ENCODE data around the gene FOLR1. TPM values are rescaled to one million over a fixed set of nuclear protein-coding genes. Genes with fewer than 3 reads are reported as not detected.

The FOLR1 gene
- total and polyA plus RNA-seq, 2 of the 4 experiments (the other 2 are of a cell fraction), result 0.24 TPM; not detected in 1

GRCh38 chr11:72217841-72218240 is 25.9 kb downstream of the FOLR1 start:
- peaks cover 4% of the 10 kb centered on the region; the same call in 1 of the 2 replicates for H3K9me1 ChIP-seq (ENCODE audit: insufficient read depth, low read length)
- H2AK9ac ChIP-seq (replicated peaks; ENCODE audit: low read depth, low read length, poor library complexity), result no peak overlapping the region
- H3K27me3 ChIP-seq (ENCODE audit: control insufficient read depth, insufficient read depth, low read length), result peaks cover 34% of the 10 kb centered on the region
- no peak overlapping the region for H3K18ac ChIP-seq (ENCODE audit: low read depth, low read length)
- no peak overlapping the region for H4K91ac ChIP-seq (ENCODE audit: insufficient read depth, low read depth, low read length)
- H3K4me2 ChIP-seq (ENCODE audit: low read depth, low read length), result no peak overlapping the region
- no CpG with 5 or more reads among the region's 2 CpGs for WGBS, 2 experiments (ENCODE audit: extremely low coverage in 2 of 2, insufficient read length in 1 of 2)
- H3K23ac ChIP-seq (ENCODE audit: low read depth, low read length), result no peak overlapping the region; the same call in 1 of the 2 replicates
- no peak overlapping the region for H2BK5ac ChIP-seq (ENCODE audit: low read depth, low read length, poor library complexity, severe bottlenecking)
- no peak overlapping the region for H3K27ac ChIP-seq (ENCODE audit: insufficient read depth, low read length)
- no peak overlapping the region for H2AFZ ChIP-seq (replicated peaks; ENCODE audit: low read length, poor library complexity)
- H3K9ac ChIP-seq (ENCODE audit: low read depth, low read length), result no peak overlapping the region
- H4K8ac ChIP-seq (ENCODE audit: low read depth in 2 of 2, low read length in 2 of 2), result no peak overlapping the region
- no peak overlapping the region for H3K56ac ChIP-seq (ENCODE audit: extremely low read depth, insufficient read depth, low read length)
- dilution Hi-C loops (cut with HindIII; ENCODE audit: low sequenced_read_pairs, unreplicated experiment) (no loop called here), intact Hi-C loops (cut with micrococcal nuclease) (no loop called here), in situ Hi-C loops (cut with MboI; ENCODE audit: low sequenced_read_pairs) (no loop called here)
- H2BK20ac ChIP-seq (ENCODE audit: low read depth, low read length), result no peak overlapping the region
- H4K20me1 ChIP-seq (ENCODE audit: insufficient read depth, low read length), result no peaks in the 10 kb centered on the region
- no peak overlapping the region for H2BK120ac ChIP-seq (ENCODE audit: low read depth, low read length)
- H2BK15ac ChIP-seq (ENCODE audit: low read depth, low read length), result no peak overlapping the region
- H3K4me3 ChIP-seq (ENCODE audit: insufficient read depth, low read depth, low read length), result no peak overlapping the region
- H3K9me3 ChIP-seq (ENCODE audit: control insufficient read depth, insufficient read depth, low read length), result no peaks in the 10 kb centered on the region
- H3K79me1 ChIP-seq (ENCODE audit: low read depth in 1 of 2, low read length in 2 of 2), result no peaks in the 10 kb centered on the region
- ChIA-PET CTCF (no interaction called here), POLR2A (ENCODE audit: unreplicated experiment) (no interaction called here)
- H3K36me3 ChIP-seq (ENCODE audit: control insufficient read depth, insufficient read depth, low read length), result no peaks in the 10 kb centered on the region
- no peak overlapping the region for H4K5ac ChIP-seq (ENCODE audit: low read depth, low read length)
- BruUV-seq (replicated peaks), result no TSS peak
- H2AK5ac ChIP-seq (ENCODE audit: low read depth, low read length), result no peak overlapping the region
- no peak for DNase-seq
- no peak for ATAC-seq (ENCODE audit: low read depth)
- no peak overlapping the region for H3K14ac ChIP-seq (replicated peaks; ENCODE audit: low read depth, low read length)
- H3K4me1 ChIP-seq (ENCODE audit: control insufficient read depth, insufficient read depth, low read length), result peaks cover 2% of the 10 kb centered on the region; the same call in 1 of the 2 replicates
- no peak overlapping the region for H3K4ac ChIP-seq (ENCODE audit: low read depth, low read length)
- TF ChIP-seq CTCF (conservative IDR thresholded peaks at IDR 0.05; ENCODE audit: low read depth, low read length), result no peak
- TF ChIP-seq FOS (IDR thresholded peaks at IDR 0.05; ENCODE audit: low read depth, low read length), result no peak
- TF ChIP-seq RAD21 (IDR thresholded peaks at IDR 0.05; ENCODE audit: low read length), result no peak
- TF ChIP-seq BHLHE40 (IDR thresholded peaks at IDR 0.05; ENCODE audit: low read depth, low read length), result no peak
- no peak for TF ChIP-seq POLR2A (IDR thresholded peaks at IDR 0.05; ENCODE audit: low read depth, low read length)
- TF ChIP-seq RCOR1 (IDR thresholded peaks at IDR 0.05; ENCODE audit: insufficient replicate concordance, low read length), result no peak
- TF ChIP-seq CHD1 (IDR thresholded peaks at IDR 0.05; ENCODE audit: low read depth, low read length), result no peak
- no peak for TF ChIP-seq SMC3 (IDR thresholded peaks at IDR 0.05; ENCODE audit: low read depth, low read length)
- no peak for TF ChIP-seq MAFK (IDR thresholded peaks at IDR 0.05; ENCODE audit: low read depth, low read length)
- no peak for TF ChIP-seq NFE2L2 (IDR thresholded peaks at IDR 0.05; ENCODE audit: low read depth, low read length)
- no peak for TF ChIP-seq RFX5 (IDR thresholded peaks at IDR 0.05; ENCODE audit: low read depth, low read length)
- no peak for TF ChIP-seq USF2 (IDR thresholded peaks at IDR 0.05; ENCODE audit: low read depth, low read length)

Data from IMR-90 (cell line).